Upper lobe of left lung (tissue), 6 donors: ENCODE results near the gene LIMK2. TPM values are rescaled to one million over a fixed set of nuclear protein-coding genes. Genes with fewer than 3 reads are reported as not detected.
A peak's percentile ranks its signal among the peaks of the same experiment; 100 is the strongest.

Experiments used
- ATAC-seq, 2 donors: fragments of 200-7000 bp; cut with Tn5 transposase; one replicate each; pipeline ENCODE4 v1.9.1; 2022; ENCODE audit warnings: mild to moderate bottlenecking in 2 of 2, moderate library complexity in 2 of 2; ENCODE audit not compliant: low FRiP score in 2 of 2
- DNase-seq, 2 donors: peaks; one replicate each; pipeline ENCODE4 v3.0.0-alpha.2; 2019 to 2020
- H3K27ac ChIP-seq, 4 donors: fragments of 200-600 bp; sonication (generic); one replicate each; pipeline ENCODE4 v1.5.1; 2016 to 2019
- H3K27me3 ChIP-seq, 4 donors: fragments of 200-600 bp; sonication (generic); one replicate each; pipeline ENCODE4 v1.5.1; 2017 to 2019
- H3K36me3 ChIP-seq, 4 donors: fragments of 200-600 bp; sonication (generic); one replicate each; pipeline ENCODE4 v1.5.1; 2016 to 2019
- H3K4me1 ChIP-seq, 4 donors: fragments of 200-600 bp; sonication (generic); one replicate each; pipeline ENCODE4 v1.5.1; 2018 to 2019
- H3K4me3 ChIP-seq, 4 donors: fragments of 200-600 bp; sonication (generic); one replicate each; pipeline ENCODE4 v1.5.1; 2017 to 2019; ENCODE audit warnings: mild to moderate bottlenecking in 2 of 4, moderate library complexity in 1 of 4
- H3K9me3 ChIP-seq, 4 donors: fragments of 200-600 bp; sonication (generic); one replicate each; pipeline ENCODE4 v1.5.1; 2018 to 2019
- CTCF ChIP-seq, 6 experiments: fragments of 450-650 bp in 4 of 6; fragments of 200-600 bp in 2 of 6; sonication (generic) in 2 of 6; IDR thresholded peaks; one replicate each; pipeline ENCODE4 v1.5.1; 2016 to 2019; ENCODE audit warnings: antibody characterized with exemption in 6 of 6
- EP300 ChIP-seq, 4 donors: sonication (generic); formaldehyde crosslinking; IDR thresholded peaks; one replicate each; pipeline ENCODE4 v1.5.1; 2017; ENCODE audit warnings: antibody characterized with exemption in 4 of 4, control low read depth in 2 of 4
- POLR2A ChIP-seq, 4 donors: fragments of 450-650 bp; IDR thresholded peaks; one replicate each; pipeline ENCODE4 v1.5.1; 2016 to 2017; ENCODE audit warnings: antibody characterized with exemption in 4 of 4, mild to moderate bottlenecking in 2 of 4
- POLR2AphosphoS5 ChIP-seq, 2 donors: sonication (generic); formaldehyde crosslinking; IDR thresholded peaks; one replicate each; pipeline ENCODE4 v1.5.1; 2017; ENCODE audit warnings: antibody characterized with exemption in 2 of 2
- WGBS, 2 donors: methylation state at CpG; one replicate each; pipeline ENCODE4 v1.1.5; 2017 to 2018; 5-methylcytosine and 5-hydroxymethylcytosine counted together
- total RNA-seq, 6 donors: library from RNA; depleted of rRNA in 4 of 6; stranded (reverse); fragments of >200 nt in 4 of 6; gene quantifications; one replicate each; pipeline versions ENCODE4 v1.1.0 to v1.2.1, GENCODE V29; 2016 to 2021
- donor health status: DM: no; HTN: no; CAD: no; lungs with moderate emphysema.
- donor health status: DM: no; HTN: yes; CAD: no; lungs with severe emphysema.

LIMK2 gene
- total RNA-seq, 6 donors from 2014 or later, result 44.5 to 141 (median 75.8) TPM

- 59 to 68% methylated on average over 5 of the region's 5 CpGs for WGBS, 2 donors
- peaks cover 23 to 94% (median 72%) of the 10 kb centered on the region in 4 donors for H3K36me3 ChIP-seq
- TF ChIP-seq CTCF (IDR thresholded peaks at IDR 0.05), result no peak
- no peak for TF ChIP-seq EP300 (IDR thresholded peaks at IDR 0.05)
- no peak for TF ChIP-seq POLR2A (IDR thresholded peaks at IDR 0.05)
- TF ChIP-seq POLR2AphosphoS5 (IDR thresholded peaks at IDR 0.05), result no peak
- peak overlapping the region in 2 of 4 donors; percentile 26 to 48 for H3K27ac ChIP-seq
- H3K4me3 ChIP-seq, result no peak overlapping the region
- peaks cover 4 to 23% (median 13%) of the 10 kb centered on the region in 4 donors for H3K4me1 ChIP-seq
- DNase-seq, result no peak
- no peaks in the 10 kb centered on the region for H3K27me3 ChIP-seq
- H3K9me3 ChIP-seq, result no peaks in the 10 kb centered on the region
- no peak for ATAC-seq
Observed at GRCh38 chr22:31275576-31275975, 63.5 kb downstream of the LIMK2 start.

- WGBS, 2 donors, result 95 to 96% methylated on average over 45 to 69 of the region's 69 CpGs
- TF ChIP-seq EP300 (IDR thresholded peaks at IDR 0.05), result no peak
- no peak for TF ChIP-seq CTCF (IDR thresholded peaks at IDR 0.05)
- TF ChIP-seq POLR2A (IDR thresholded peaks at IDR 0.05), result no peak
- TF ChIP-seq POLR2AphosphoS5 (IDR thresholded peaks at IDR 0.05), result no peak
- Histone ChIP-seq H3K4me3 (no peak overlapping the region), H3K27ac (no peak overlapping the region), H3K27me3 (no peaks in the 10 kb centered on the region), H3K4me1 (peaks cover 4 to 20% (median 13%) of the 10 kb centered on the region in 4 donors), H3K9me3 (no peaks in the 10 kb centered on the region), H3K36me3 (peaks cover 23 to 96% (median 77%) of the 10 kb centered on the region in 4 donors)
- DNase-seq (peak in 1 of 2 donors; percentile 72), ATAC-seq (no peak)
Observed at GRCh38 chr22:31276426-31277167, 64.5 kb downstream of the LIMK2 start.

GRCh38 chr22:31277741-31278140 is 65.6 kb downstream of the LIMK2 start:
- DNase-seq, result no peak
- Histone ChIP-seq H3K36me3 (peaks cover 19 to 96% (median 80%) of the 10 kb centered on the region in 4 donors), H3K27me3 (no peaks in the 10 kb centered on the region), H3K27ac (peak overlapping the region in 3 of 4 donors; percentile 5 to 78 (median 73)), H3K4me3 (no peak overlapping the region), H3K9me3 (no peaks in the 10 kb centered on the region), H3K4me1 (peaks cover 4 to 25% (median 13%) of the 10 kb centered on the region in 4 donors)
- no peak for ATAC-seq
- 62 to 71% methylated on average over 5 of the region's 5 CpGs for WGBS, 2 donors
- TF ChIP-seq POLR2AphosphoS5 (IDR thresholded peaks at IDR 0.05) (no peak), POLR2A (IDR thresholded peaks at IDR 0.05) (no peak), CTCF (IDR thresholded peaks at IDR 0.05) (no peak), EP300 (IDR thresholded peaks at IDR 0.05) (no peak)

- Histone ChIP-seq H3K4me1 (peaks cover 4 to 24% (median 11%) of the 10 kb centered on the region in 4 donors), H3K4me3 (no peak overlapping the region), H3K27me3 (no peaks in the 10 kb centered on the region), H3K27ac (peak overlapping the region; percentile 5 to 78 (median 69)), H3K9me3 (no peaks in the 10 kb centered on the region), H3K36me3 (peaks cover 21 to 96% (median 82%) of the 10 kb centered on the region in 4 donors)
- no peak for TF ChIP-seq CTCF (IDR thresholded peaks at IDR 0.05)
- TF ChIP-seq POLR2AphosphoS5 (IDR thresholded peaks at IDR 0.05), result no peak
- no peak for TF ChIP-seq EP300 (IDR thresholded peaks at IDR 0.05)
- no peak for TF ChIP-seq POLR2A (IDR thresholded peaks at IDR 0.05)
- no peak for DNase-seq
- WGBS, 2 donors, result 72 to 82% methylated on average over 9 of the region's 9 CpGs
- ATAC-seq, result no peak
Observed at GRCh38 chr22:31278151-31278621, 66.1 kb downstream of the LIMK2 start.
